Karpas-422 (cell line): ENCODE results near the gene OSTC. TPM values are rescaled to one million over a fixed set of nuclear protein-coding genes. Genes with fewer than 3 reads are reported as not detected.

ENCODE experiments used
- DNase-seq: peaks from one replicate; pipeline ENCODE4 v3.0.0-alpha.2; 2015
- H2AFZ ChIP-seq: fragments of 200-600 bp; sonication (generic); 2 replicates; pipeline ENCODE4 v1.6.1; 2014; ENCODE audit warnings: antibody characterized with exemption, low read length, mixed read lengths
- H3K27ac ChIP-seq: fragments of 200-600 bp; sonication (generic); 2 replicates; pipeline ENCODE4 v1.5.1; 2014; ENCODE audit warnings: mild to moderate bottlenecking, low read length, moderate library complexity
- H3K27me3 ChIP-seq: fragments of 200-600 bp; sonication (generic); 2 replicates; pipeline ENCODE4 v1.6.1; 2014; ENCODE audit warnings: low read length, mixed read lengths
- H3K36me3 ChIP-seq: fragments of 200-600 bp; sonication (generic); 2 replicates; pipeline ENCODE4 v1.6.1; 2014; ENCODE audit warnings: low read length, mixed read lengths; ENCODE audit not compliant: insufficient read depth
- H3K4me1 ChIP-seq: fragments of 200-600 bp; sonication (generic); 2 replicates; pipeline ENCODE4 v1.6.1; 2014; ENCODE audit warnings: mild to moderate bottlenecking, low read length, mixed read lengths
- H3K4me2 ChIP-seq: fragments of 200-600 bp; sonication (generic); 2 replicates; pipeline ENCODE4 v1.6.1; 2014; ENCODE audit warnings: low read length, low read depth, mild to moderate bottlenecking; ENCODE audit not compliant: poor library complexity, severe bottlenecking
- H3K4me3 ChIP-seq: fragments of 200-600 bp; sonication (generic); 2 replicates; pipeline ENCODE4 v1.5.1; 2014; ENCODE audit warnings: mild to moderate bottlenecking, antibody characterized with exemption, low read length, mixed read lengths
- H3K79me2 ChIP-seq: fragments of 200-600 bp; sonication (generic); 2 replicates; pipeline ENCODE4 v1.6.1; 2014; ENCODE audit warnings: mild to moderate bottlenecking, low read length, mixed read lengths
- H3K9ac ChIP-seq: fragments of 200-600 bp; sonication (generic); 2 replicates; pipeline ENCODE4 v1.6.0; 2014; ENCODE audit warnings: low read length
- H3K9me2 ChIP-seq: fragments of 200-600 bp; sonication (generic), shearing (Covaris generic); replicated peaks from 2 replicates; pipeline ENCODE4 v1.6.0; 2014; ENCODE audit warnings: mild to moderate bottlenecking, low read length, moderate library complexity; ENCODE audit not compliant: insufficient read depth
- H3K9me3 ChIP-seq: fragments of 300-700, 200-600 bp; sonication (generic); 2 replicates; pipeline ENCODE4 v1.6.1; 2014; ENCODE audit warnings: low read length, mixed read lengths
- H4K20me1 ChIP-seq: fragments of 200-600 bp; sonication (generic); 2 replicates; pipeline ENCODE4 v1.6.1; 2014; ENCODE audit warnings: mild to moderate bottlenecking, antibody characterized with exemption, low read length, low read depth; ENCODE audit not compliant: insufficient read depth
- total RNA-seq: library from RNA; depleted of rRNA; stranded (reverse); fragments of >200 nt; shearing (Covaris generic); gene quantifications from 2 replicates; pipeline ENCODE4 v1.2.3, GENCODE V29; 2014; ENCODE audit warnings: low replicate concordance

OSTC gene
- total RNA-seq, 1 experiment from 2014 or later = 158 TPM

GRCh38 chr4:108662629-108663028 lies 12.2 kb downstream of the OSTC start:
- Histone ChIP-seq H3K27ac (no peak overlapping the region), H3K9me3 (no peaks in the 10 kb centered on the region), H3K9ac (no peak overlapping the region), H2AFZ (no peak overlapping the region), H3K9me2 (no peaks in the 10 kb centered on the region), H3K4me3 (no peak overlapping the region), H3K36me3 (peaks cover 36% of the 10 kb centered on the region; the same call in 1 of the 2 replicates), H3K27me3 (no peaks in the 10 kb centered on the region), H3K4me2 (no peak overlapping the region), H4K20me1 (0 out of 2 replicates have a peak, but pooled peaks cover 3% of the 10 kb centered on the region), H3K4me1 (no peaks in the 10 kb centered on the region), H3K79me2 (peaks cover 41% of the 10 kb centered on the region)
- no peak for DNase-seq

- Histone ChIP-seq H3K9me3 (no peaks in the 10 kb centered on the region), H4K20me1 (no peaks in the 10 kb centered on the region), H3K4me2 (no peak overlapping the region), H3K36me3 (peaks cover 6% of the 10 kb centered on the region; the same call in 1 of the 2 replicates), H3K9ac (no peak overlapping the region), H3K79me2 (no peaks in the 10 kb centered on the region), H3K4me1 (no peaks in the 10 kb centered on the region), H3K27ac (no peak overlapping the region), H3K9me2 (no peaks in the 10 kb centered on the region), H3K27me3 (no peaks in the 10 kb centered on the region), H3K4me3 (no peak overlapping the region), H2AFZ (no peak overlapping the region)
- no peak for DNase-seq
These were observed 24.1 kb downstream of the OSTC start for GRCh38 chr4:108674356-108674977.

- no peak overlapping the region for H3K4me3 ChIP-seq
- H2AFZ ChIP-seq = no peak overlapping the region
- H3K9me3 ChIP-seq = no peaks in the 10 kb centered on the region
- H3K4me2 ChIP-seq = no peak overlapping the region
- H4K20me1 ChIP-seq = no peaks in the 10 kb centered on the region
- no peak overlapping the region for H3K9ac ChIP-seq
- no peaks in the 10 kb centered on the region for H3K9me2 ChIP-seq
- no peak for DNase-seq
- no peaks in the 10 kb centered on the region for H3K36me3 ChIP-seq
- H3K4me1 ChIP-seq = no peaks in the 10 kb centered on the region
- no peak overlapping the region for H3K27ac ChIP-seq
- no peaks in the 10 kb centered on the region for H3K27me3 ChIP-seq
- no peaks in the 10 kb centered on the region for H3K79me2 ChIP-seq
These were observed 31.0 kb downstream of the OSTC start for GRCh38 chr4:108681321-108681809.

GRCh38 chr4:108683479-108683878 lies 33.1 kb downstream of the OSTC start:
- H3K9me2 ChIP-seq = no peaks in the 10 kb centered on the region

GRCh38 chr4:108685036-108685686 lies 34.8 kb downstream of the OSTC start:
- no peaks in the 10 kb centered on the region for H4K20me1 ChIP-seq
- H3K9me2 ChIP-seq = no peaks in the 10 kb centered on the region
- H3K27me3 ChIP-seq = no peaks in the 10 kb centered on the region
- H3K9me3 ChIP-seq = no peaks in the 10 kb centered on the region
- H3K4me1 ChIP-seq = no peaks in the 10 kb centered on the region
- H3K79me2 ChIP-seq = no peaks in the 10 kb centered on the region
- no peak overlapping the region for H3K27ac ChIP-seq
- H3K9ac ChIP-seq = no peak overlapping the region
- H2AFZ ChIP-seq = no peak overlapping the region
- no peak for DNase-seq
- no peak overlapping the region for H3K4me2 ChIP-seq
- H3K4me3 ChIP-seq = no peak overlapping the region
- no peaks in the 10 kb centered on the region for H3K36me3 ChIP-seq

More at GRCh38 chr4:108683479-108683878, 33.1 kb downstream of the OSTC start:
- Histone ChIP-seq H3K27ac (no peak overlapping the region), H3K27me3 (no peaks in the 10 kb centered on the region), H3K4me2 (no peak overlapping the region), H3K36me3 (no peaks in the 10 kb centered on the region), H3K4me3 (no peak overlapping the region), H3K9me3 (no peaks in the 10 kb centered on the region), H4K20me1 (no peaks in the 10 kb centered on the region), H3K4me1 (no peaks in the 10 kb centered on the region), H3K79me2 (no peaks in the 10 kb centered on the region), H2AFZ (no peak overlapping the region), H3K9ac (no peak overlapping the region)
- DNase-seq = peak; percentile 76

- Histone ChIP-seq H3K9me3 (no peaks in the 10 kb centered on the region), H3K36me3 (no peaks in the 10 kb centered on the region), H3K27me3 (no peaks in the 10 kb centered on the region), H2AFZ (no peak overlapping the region), H3K9me2 (no peaks in the 10 kb centered on the region), H3K4me1 (no peaks in the 10 kb centered on the region), H3K9ac (no peak overlapping the region), H3K79me2 (no peaks in the 10 kb centered on the region), H3K27ac (no peak overlapping the region), H4K20me1 (no peaks in the 10 kb centered on the region), H3K4me2 (no peak overlapping the region), H3K4me3 (no peak overlapping the region)
- no peak for DNase-seq
These were observed 40.3 kb downstream of the OSTC start for GRCh38 chr4:108690738-108691137.

- no peak overlapping the region for H3K4me3 ChIP-seq
- no peaks in the 10 kb centered on the region for H3K9me2 ChIP-seq
- no peaks in the 10 kb centered on the region for H3K9me3 ChIP-seq
- H3K4me2 ChIP-seq = no peak overlapping the region
- no peak overlapping the region for H3K9ac ChIP-seq
- H3K79me2 ChIP-seq = no peaks in the 10 kb centered on the region
- H3K27me3 ChIP-seq = no peaks in the 10 kb centered on the region
- no peaks in the 10 kb centered on the region for H4K20me1 ChIP-seq
- DNase-seq = no peak
- no peaks in the 10 kb centered on the region for H3K4me1 ChIP-seq
- no peaks in the 10 kb centered on the region for H3K36me3 ChIP-seq
- H2AFZ ChIP-seq = no peak overlapping the region
- no peak overlapping the region for H3K27ac ChIP-seq
These were observed 42.8 kb downstream of the OSTC start for GRCh38 chr4:108693211-108693610.

- no peak overlapping the region for H3K4me3 ChIP-seq
- no peaks in the 10 kb centered on the region for H3K9me2 ChIP-seq
- no peak overlapping the region for H2AFZ ChIP-seq
- no peaks in the 10 kb centered on the region for H3K9me3 ChIP-seq
- H3K4me1 ChIP-seq = no peaks in the 10 kb centered on the region
- H3K4me2 ChIP-seq = no peak overlapping the region
- H4K20me1 ChIP-seq = no peaks in the 10 kb centered on the region
- DNase-seq = no peak
- no peaks in the 10 kb centered on the region for H3K79me2 ChIP-seq
- H3K36me3 ChIP-seq = no peaks in the 10 kb centered on the region
- no peak overlapping the region for H3K9ac ChIP-seq
- H3K27ac ChIP-seq = no peak overlapping the region
- H3K27me3 ChIP-seq = no peaks in the 10 kb centered on the region
These were observed 43.4 kb downstream of the OSTC start for GRCh38 chr4:108693819-108694218.
